Astrocyte of the cerebellum (primary cell): ENCODE data around the gene RAPSN.
"Not testable (repeated sequence)": the region's sequence is repeated elsewhere in the genome, so short reads cannot be mapped to it uniquely, and the experiment has no call there.

Source experiments
- DNase-seq: peaks from one replicate; pipeline ENCODE4 v3.0.0-alpha.2; 2011; ENCODE audit warnings: low read depth
- H3K4me3 ChIP-seq: 2 replicates; pipeline ENCODE4 v1.5.1; 2011; ENCODE audit warnings: mild to moderate bottlenecking, low read depth, low read length, moderate library complexity
- CTCF ChIP-seq: IDR thresholded peaks from 2 replicates; pipeline ENCODE4 v1.5.1; 2012; ENCODE audit warnings: low read length, low read depth, moderate library complexity, mild to moderate bottlenecking; ENCODE audit errors: missing control alignments
- in situ Hi-C: cut with HindIII; loops from 2 replicates; pipeline ENCODE4 v1.10.0; 2017; ENCODE audit warnings: low sequenced_read_pairs

RAPSN gene

DNA sequence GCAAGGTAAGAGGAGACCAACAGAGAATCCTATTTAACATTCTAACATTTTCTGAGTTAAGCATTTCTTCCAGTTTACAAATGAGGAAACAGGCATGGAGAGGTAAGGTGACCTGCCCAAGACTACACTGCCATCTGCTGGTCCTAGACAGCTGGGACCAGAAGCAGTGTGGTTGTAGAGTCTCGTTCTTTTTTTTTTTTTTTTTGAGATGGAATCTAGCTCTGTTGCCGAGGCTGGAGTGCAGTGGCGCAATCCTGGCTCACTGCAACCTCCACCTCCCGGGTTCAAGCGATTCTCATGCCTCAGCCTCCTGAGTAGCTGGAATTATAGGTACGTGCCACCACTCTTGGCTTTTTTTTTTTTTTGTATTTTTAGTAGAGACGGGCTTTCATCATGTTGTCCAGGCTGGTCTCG, 5.3 kb upstream of the RAPSN start:
- TF ChIP-seq CTCF, result peak; percentile 93
- in situ Hi-C loops, H3K4me3 ChIP-seq: not testable (repeated sequence)
- peak; percentile 78 for DNase-seq

GRCh38 chr11:47453365-47453764, 4.4 kb upstream of the RAPSN start:
- in situ Hi-C loops, result no loop called here
- TF ChIP-seq CTCF, result no peak
- no peak for DNase-seq
- no peak overlapping the region for H3K4me3 ChIP-seq

- no peak for TF ChIP-seq CTCF
- in situ Hi-C loops, result no loop called here
- H3K4me3 ChIP-seq, result no peak overlapping the region
- DNase-seq, result no peak
Measured at GRCh38 chr11:47451990-47452389, 3.1 kb upstream of the RAPSN start.

DNA sequence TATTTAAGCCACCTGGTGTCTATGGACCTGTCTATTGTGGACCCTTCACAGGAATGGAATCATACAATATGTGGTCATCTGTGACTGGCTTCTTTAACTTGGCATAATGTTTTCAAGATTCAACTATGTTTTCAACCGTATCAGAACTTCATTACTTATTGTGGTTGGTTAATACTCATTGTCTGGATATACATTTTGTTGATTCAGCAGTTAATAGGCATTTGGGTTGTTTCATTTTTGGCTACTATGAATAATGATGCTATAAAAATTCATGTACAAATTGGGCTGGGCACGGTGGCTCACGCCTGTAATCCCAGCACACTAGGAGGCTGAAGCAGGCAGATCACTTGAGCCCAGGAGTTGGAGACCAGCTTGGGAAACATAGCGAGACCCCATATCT, 2.5 kb upstream of the RAPSN start:
- in situ Hi-C loops, result no loop called here
- no peak for TF ChIP-seq CTCF
- no peak for DNase-seq
- no peak overlapping the region for H3K4me3 ChIP-seq

DNA sequence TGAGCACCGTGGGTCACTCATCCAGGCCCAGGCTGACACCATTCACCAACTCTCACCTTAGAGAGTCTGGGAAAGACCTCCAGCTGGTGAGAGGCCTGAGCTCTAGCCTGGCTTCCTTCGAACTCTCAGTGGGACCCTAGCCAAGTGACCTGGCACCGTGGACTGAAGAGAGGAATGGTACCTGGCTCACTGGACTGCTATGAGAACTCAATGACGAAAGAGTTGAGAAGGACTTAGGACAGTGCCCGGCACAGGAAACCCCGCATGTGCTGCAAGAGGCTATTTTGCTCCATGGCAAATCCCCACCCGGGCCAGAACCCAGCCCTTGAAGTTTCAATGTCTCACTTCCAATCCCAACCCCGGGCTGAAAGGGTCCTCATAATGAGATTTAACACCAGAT, 605 bp upstream of the RAPSN start:
- no peak for TF ChIP-seq CTCF
- in situ Hi-C loops, result no loop called here
- no peak for DNase-seq
- H3K4me3 ChIP-seq, result no peak overlapping the region

DNA sequence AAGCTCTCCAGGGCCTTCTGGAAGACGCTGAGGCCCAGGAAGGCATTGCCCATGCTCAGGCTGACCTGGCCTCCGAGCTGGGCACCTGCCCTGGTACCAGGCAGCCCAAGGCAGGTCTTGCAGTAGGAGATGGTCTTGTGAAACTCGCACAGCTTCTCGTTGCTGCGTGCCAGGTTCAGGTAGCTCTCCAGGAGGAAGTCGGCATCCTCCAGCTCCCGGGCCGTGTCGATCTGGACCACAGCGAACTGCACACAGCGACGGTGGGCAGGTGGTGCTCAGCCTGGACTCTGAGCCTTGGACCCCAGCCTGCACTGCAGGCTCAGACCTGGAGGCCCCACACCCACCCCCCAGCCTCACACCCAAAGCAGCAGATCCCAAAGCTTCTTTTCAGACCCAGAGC, 1.0 kb downstream of the RAPSN start:
- no peak for DNase-seq
- in situ Hi-C loops, result no loop called here
- H3K4me3 ChIP-seq, result no peak overlapping the region
- TF ChIP-seq CTCF, result no peak

DNA sequence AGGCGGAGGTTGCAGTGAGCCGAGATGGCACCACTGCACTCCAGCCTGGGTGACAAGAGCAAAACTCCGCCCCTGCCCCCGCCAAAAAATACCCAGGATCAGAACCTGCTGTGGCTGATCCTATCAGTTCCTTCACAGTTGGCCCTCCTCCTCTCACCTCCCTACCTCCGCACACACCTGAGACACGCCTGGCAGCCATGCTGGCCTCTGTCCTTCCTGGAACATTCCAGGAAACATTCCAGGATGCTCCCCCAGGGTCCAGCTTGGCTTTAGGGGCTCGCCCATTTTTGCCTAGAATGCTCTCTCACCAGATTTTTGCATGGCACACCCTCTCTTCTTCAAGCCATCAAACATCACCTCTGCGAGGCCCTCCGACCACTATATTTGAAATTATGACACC, 2.1 kb downstream of the RAPSN start:
- in situ Hi-C loops, result no loop called here
- no peak overlapping the region for H3K4me3 ChIP-seq
- TF ChIP-seq CTCF, result no peak
- no peak for DNase-seq
